Measurements from ENCODE around the gene WDR5. TPM values are rescaled to one million over a fixed set of nuclear protein-coding genes. Genes with fewer than 3 reads are reported as not detected.
"Not testable (repeated sequence)": the region's sequence is repeated elsewhere in the genome, so short reads cannot be mapped to it uniquely, and the experiment has no call there.

Gene WDR5
- total and polyA plus RNA-seq, 9 donors: 25.1 to 60.2 (median 47.2) TPM

DNA sequence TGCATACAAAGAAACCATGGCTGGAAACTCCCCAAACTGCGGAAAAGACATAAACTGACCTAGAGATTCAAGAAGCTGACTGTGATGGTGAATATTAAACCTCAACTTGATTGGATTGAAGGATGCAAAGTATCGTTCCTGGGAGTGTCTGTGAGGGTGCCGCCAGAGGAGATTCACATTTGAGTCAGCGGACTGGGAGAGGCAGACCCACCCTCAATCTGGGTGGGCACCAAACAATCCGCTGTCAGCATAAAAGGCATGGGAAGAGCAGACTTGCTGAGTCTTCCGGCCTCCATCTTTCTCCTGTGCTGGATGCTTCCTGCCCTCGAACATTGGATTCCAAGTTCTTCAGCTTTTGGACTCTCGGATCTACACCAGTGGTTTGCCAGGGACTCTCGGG is 24.8 kb upstream of the WDR5 start:
- Histone ChIP-seq H3K4me3 (ENCODE audit: low read length) (no peak overlapping the region), H3K4me1 (ENCODE audit: control insufficient read depth, insufficient read depth, low read length) (no peaks in the 10 kb centered on the region), H3K36me3 (ENCODE audit: control insufficient read depth, insufficient read depth, low read length) (no peaks in the 10 kb centered on the region), H3K27ac (ENCODE audit: low read length) (no peak overlapping the region), H3K9me3 (replicated peaks; ENCODE audit: control insufficient read depth, low read depth, low read length) (no peaks in the 10 kb centered on the region), H3K27me3 (ENCODE audit: control insufficient read depth, insufficient read depth, low read length) (no peaks in the 10 kb centered on the region)
- 83% methylated on average over 9 of the region's 9 CpGs for WGBS (ENCODE audit: insufficient coverage)
- DNase-seq: no peak

DNA sequence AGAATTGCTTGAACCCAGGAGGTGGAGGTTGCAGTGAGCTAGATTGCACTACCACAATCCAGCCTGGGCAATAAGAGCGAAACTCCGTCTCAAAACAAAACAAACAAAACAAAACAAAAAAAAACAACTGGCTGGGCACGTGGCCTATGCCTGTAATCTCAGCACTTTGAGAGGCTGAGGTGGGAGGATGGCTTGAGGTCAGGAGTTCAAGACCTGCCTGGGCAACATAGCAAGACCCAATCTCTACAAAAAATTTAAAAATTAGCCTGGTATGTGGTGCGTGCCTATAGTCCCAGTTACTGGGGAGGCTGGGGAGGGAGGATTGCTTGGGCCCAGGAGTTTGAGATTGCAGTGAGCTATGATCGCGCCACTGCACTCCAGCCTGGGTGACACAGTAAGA is 23.3 kb upstream of the WDR5 start:
- DNase-seq: no peak
- Histone ChIP-seq H3K27ac (ENCODE audit: low read length) (no peak overlapping the region), H3K9me3 (replicated peaks; ENCODE audit: control insufficient read depth, low read depth, low read length) (no peaks in the 10 kb centered on the region), H3K27me3 (ENCODE audit: control insufficient read depth, insufficient read depth, low read length) (no peaks in the 10 kb centered on the region), H3K4me1 (ENCODE audit: control insufficient read depth, insufficient read depth, low read length) (no peaks in the 10 kb centered on the region), H3K4me3 (ENCODE audit: low read length) (no peak overlapping the region), H3K36me3 (ENCODE audit: control insufficient read depth, insufficient read depth, low read length) (no peaks in the 10 kb centered on the region)
- WGBS (ENCODE audit: insufficient coverage): no CpG with 5 or more reads among the region's 6 CpGs

DNA sequence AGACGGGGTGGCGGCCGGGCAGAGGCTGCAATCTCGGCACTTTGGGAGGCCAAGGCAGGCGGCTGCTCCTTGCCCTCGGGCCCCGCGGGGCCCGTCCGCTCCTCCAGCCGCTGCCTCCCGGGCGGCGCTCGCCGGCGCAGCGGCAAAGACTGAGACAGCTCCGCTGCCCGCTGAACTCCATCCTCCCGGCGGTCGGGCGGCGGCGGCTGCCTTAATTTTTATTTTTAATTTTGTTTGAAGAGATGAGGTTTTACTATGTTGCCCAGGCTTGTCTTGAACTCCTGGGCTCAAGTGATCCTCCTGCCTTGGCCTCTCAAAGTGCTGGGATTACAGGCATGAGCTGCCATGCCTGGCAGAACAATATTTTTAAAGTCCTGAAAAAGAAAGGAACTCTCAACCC is 16.9 kb upstream of the WDR5 start:
- H3K4me3 ChIP-seq (ENCODE audit: low read length); H3K4me1 ChIP-seq (ENCODE audit: control insufficient read depth, insufficient read depth, low read length); H3K36me3 ChIP-seq (ENCODE audit: control insufficient read depth, insufficient read depth, low read length); H3K27ac ChIP-seq (ENCODE audit: low read length); H3K9me3 ChIP-seq (replicated peaks; ENCODE audit: control insufficient read depth, low read depth, low read length); H3K27me3 ChIP-seq (ENCODE audit: control insufficient read depth, insufficient read depth, low read length); DNase-seq: not testable (repeated sequence)
- no CpG with 5 or more reads among the region's 26 CpGs for WGBS (ENCODE audit: insufficient coverage)

DNA sequence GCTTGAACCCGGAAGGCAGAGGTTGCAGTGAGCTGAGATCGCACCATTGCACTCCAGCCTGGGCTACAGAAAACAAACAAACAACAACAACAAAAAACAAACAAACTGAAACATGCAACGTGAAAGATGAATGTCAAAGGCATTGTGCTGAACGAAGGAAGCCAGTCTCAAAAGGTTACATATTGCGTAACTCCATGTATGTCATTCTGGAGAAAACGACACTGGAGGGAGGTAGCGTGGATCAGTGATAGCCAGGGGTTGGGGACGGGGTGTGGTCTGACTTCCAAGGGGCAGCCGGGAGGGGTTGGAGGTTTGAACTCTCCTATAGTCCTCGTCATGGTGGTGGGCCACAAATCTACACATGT is 12.1 kb upstream of the WDR5 start:
- no peak for DNase-seq
- Histone ChIP-seq H3K27me3 (ENCODE audit: control insufficient read depth, insufficient read depth, low read length) (no peaks in the 10 kb centered on the region), H3K27ac (ENCODE audit: low read length) (no peak overlapping the region), H3K4me3 (ENCODE audit: low read length) (no peak overlapping the region), H3K36me3 (ENCODE audit: control insufficient read depth, insufficient read depth, low read length) (no peaks in the 10 kb centered on the region), H3K4me1 (ENCODE audit: control insufficient read depth, insufficient read depth, low read length) (peaks cover 21% of the 10 kb centered on the region), H3K9me3 (replicated peaks; ENCODE audit: control insufficient read depth, low read depth, low read length) (no peaks in the 10 kb centered on the region)
- 37% methylated on average over 3 of the region's 10 CpGs for WGBS (ENCODE audit: insufficient coverage)

DNA sequence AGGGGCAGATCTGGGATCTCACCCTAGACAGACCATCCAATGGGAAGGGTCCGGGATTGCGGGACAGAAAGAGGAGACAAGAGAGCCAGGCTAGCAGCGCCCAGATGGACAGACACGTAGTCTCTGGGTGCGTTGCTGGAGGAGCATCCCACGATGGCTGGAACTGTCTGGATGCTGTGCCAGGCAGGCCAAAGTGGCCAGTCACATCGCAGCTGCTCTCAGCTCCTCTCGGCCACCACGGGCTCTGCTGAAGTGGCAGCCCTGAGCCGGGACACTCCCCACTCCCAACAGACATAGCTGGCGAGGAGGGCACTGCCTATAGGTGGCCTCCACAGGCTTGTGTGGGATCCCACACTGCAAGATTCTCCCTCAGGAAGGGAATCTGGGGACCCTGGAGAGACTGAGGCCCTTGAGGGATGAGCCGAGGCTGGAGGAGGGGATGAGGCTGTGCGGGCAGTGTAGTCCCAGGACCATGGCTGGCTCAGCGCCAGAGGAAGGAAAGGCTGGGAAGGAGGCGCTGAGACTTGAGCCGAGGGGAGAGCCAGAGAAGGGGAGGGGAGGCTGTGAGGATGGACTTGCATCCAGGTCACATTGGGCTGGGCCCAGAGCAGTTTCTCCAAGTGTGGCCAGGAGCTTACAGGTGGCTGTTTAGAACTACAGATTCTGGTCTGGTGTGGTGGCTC is 10.3 kb upstream of the WDR5 start:
- WGBS (ENCODE audit: insufficient coverage): 62% methylated on average over 11 of the region's 16 CpGs
- Histone ChIP-seq H3K4me3 (ENCODE audit: low read length) (no peak overlapping the region), H3K36me3 (ENCODE audit: control insufficient read depth, insufficient read depth, low read length) (no peaks in the 10 kb centered on the region), H3K27ac (ENCODE audit: low read length) (no peak overlapping the region), H3K9me3 (replicated peaks; ENCODE audit: control insufficient read depth, low read depth, low read length) (no peaks in the 10 kb centered on the region), H3K4me1 (ENCODE audit: control insufficient read depth, insufficient read depth, low read length) (peaks cover 37% of the 10 kb centered on the region), H3K27me3 (ENCODE audit: control insufficient read depth, insufficient read depth, low read length) (no peaks in the 10 kb centered on the region)
- no peak for DNase-seq

DNA sequence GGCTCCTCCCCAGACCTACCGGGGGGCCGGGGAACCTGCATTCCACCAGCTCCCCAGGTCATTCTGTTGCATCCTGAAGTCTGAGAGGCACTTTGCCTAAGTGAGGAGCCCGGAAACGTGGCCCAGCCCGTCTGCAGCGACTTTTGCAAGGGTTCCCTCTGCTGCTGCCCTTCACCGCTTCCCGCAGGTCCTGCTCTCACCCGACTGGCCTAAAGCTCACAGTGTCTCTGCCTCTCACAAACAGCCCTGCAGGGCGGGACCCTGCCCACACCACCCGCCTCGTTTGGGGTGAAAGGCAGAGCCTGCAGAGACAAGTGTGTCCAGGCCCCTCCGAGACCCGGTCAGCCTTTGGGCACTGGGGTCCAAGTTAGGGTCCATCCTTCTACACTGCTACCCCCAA is 9.5 kb upstream of the WDR5 start:
- Histone ChIP-seq H3K9me3 (replicated peaks; ENCODE audit: control insufficient read depth, low read depth, low read length) (no peaks in the 10 kb centered on the region), H3K27me3 (ENCODE audit: control insufficient read depth, insufficient read depth, low read length) (no peaks in the 10 kb centered on the region), H3K4me1 (ENCODE audit: control insufficient read depth, insufficient read depth, low read length) (peaks cover 44% of the 10 kb centered on the region), H3K36me3 (ENCODE audit: control insufficient read depth, insufficient read depth, low read length) (no peaks in the 10 kb centered on the region), H3K27ac (ENCODE audit: low read length) (no peak overlapping the region), H3K4me3 (ENCODE audit: low read length) (no peak overlapping the region)
- 82% methylated on average over 12 of the region's 14 CpGs for WGBS (ENCODE audit: insufficient coverage)
- no peak for DNase-seq

DNA sequence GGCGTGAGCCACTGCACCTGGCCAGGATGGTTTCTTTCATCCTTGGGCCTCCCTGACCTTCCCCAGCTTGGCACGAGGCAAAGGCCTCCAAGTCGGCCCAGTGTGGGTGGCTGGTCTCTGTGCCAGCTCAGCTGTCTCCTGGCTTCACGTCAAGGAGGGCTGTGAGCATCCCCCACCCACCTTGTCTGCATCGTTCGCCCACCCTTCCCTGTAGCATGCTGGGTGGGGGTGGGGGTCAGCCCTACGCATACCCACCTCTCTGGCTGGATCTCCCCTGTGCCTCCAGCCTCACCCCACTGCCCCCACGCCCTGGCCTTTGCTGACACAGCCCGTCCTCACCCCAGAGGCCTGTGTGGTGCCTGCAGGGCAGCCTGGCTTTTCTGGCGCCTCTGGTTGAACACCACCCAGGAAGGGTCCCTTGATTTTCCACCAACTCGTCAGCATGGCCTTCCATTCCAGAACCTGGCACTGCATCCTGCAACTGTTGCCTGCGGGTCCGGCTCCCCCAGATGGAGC is 8.8 kb upstream of the WDR5 start:
- Histone ChIP-seq H3K4me1 (ENCODE audit: control insufficient read depth, insufficient read depth, low read length) (peaks cover 51% of the 10 kb centered on the region), H3K4me3 (ENCODE audit: low read length) (no peak overlapping the region), H3K27me3 (ENCODE audit: control insufficient read depth, insufficient read depth, low read length) (no peaks in the 10 kb centered on the region), H3K9me3 (replicated peaks; ENCODE audit: control insufficient read depth, low read depth, low read length) (no peaks in the 10 kb centered on the region), H3K36me3 (ENCODE audit: control insufficient read depth, insufficient read depth, low read length) (no peaks in the 10 kb centered on the region), H3K27ac (ENCODE audit: low read length) (no peak overlapping the region)
- peak; percentile 38 for DNase-seq
- 77% methylated on average over 8 of the region's 13 CpGs for WGBS (ENCODE audit: insufficient coverage)

DNA sequence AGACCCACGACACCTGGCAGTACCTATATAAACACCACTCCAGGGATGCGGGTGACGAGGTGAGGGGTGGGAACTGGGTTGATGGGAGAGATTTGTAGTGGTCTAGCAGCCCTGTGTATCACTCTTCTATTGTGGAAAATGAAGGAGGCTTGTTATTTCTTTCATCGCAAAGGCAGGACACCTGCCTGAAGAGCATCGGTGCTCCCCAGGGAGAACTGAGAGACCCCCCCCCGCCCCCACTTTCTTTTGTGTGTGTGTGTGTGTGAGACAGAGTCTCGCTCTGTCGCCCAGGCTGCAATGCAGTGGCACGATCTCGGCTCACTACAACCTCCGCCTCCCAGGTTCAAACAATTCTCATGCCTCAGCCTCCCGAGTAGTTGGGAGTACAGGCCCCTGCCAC is 8.3 kb upstream of the WDR5 start:
- no peak overlapping the region for H3K4me3 ChIP-seq (ENCODE audit: low read length)
- no CpG with 5 or more reads among the region's 12 CpGs for WGBS (ENCODE audit: insufficient coverage)
- H3K36me3 ChIP-seq (ENCODE audit: control insufficient read depth, insufficient read depth, low read length): no peaks in the 10 kb centered on the region
- no peak for DNase-seq
- no peak overlapping the region for H3K27ac ChIP-seq (ENCODE audit: low read length)
- H3K9me3 ChIP-seq (replicated peaks; ENCODE audit: control insufficient read depth, low read depth, low read length): no peaks in the 10 kb centered on the region
- H3K27me3 ChIP-seq (ENCODE audit: control insufficient read depth, insufficient read depth, low read length): no peaks in the 10 kb centered on the region
- H3K4me1 ChIP-seq (ENCODE audit: control insufficient read depth, insufficient read depth, low read length): peaks cover 56% of the 10 kb centered on the region

DNA sequence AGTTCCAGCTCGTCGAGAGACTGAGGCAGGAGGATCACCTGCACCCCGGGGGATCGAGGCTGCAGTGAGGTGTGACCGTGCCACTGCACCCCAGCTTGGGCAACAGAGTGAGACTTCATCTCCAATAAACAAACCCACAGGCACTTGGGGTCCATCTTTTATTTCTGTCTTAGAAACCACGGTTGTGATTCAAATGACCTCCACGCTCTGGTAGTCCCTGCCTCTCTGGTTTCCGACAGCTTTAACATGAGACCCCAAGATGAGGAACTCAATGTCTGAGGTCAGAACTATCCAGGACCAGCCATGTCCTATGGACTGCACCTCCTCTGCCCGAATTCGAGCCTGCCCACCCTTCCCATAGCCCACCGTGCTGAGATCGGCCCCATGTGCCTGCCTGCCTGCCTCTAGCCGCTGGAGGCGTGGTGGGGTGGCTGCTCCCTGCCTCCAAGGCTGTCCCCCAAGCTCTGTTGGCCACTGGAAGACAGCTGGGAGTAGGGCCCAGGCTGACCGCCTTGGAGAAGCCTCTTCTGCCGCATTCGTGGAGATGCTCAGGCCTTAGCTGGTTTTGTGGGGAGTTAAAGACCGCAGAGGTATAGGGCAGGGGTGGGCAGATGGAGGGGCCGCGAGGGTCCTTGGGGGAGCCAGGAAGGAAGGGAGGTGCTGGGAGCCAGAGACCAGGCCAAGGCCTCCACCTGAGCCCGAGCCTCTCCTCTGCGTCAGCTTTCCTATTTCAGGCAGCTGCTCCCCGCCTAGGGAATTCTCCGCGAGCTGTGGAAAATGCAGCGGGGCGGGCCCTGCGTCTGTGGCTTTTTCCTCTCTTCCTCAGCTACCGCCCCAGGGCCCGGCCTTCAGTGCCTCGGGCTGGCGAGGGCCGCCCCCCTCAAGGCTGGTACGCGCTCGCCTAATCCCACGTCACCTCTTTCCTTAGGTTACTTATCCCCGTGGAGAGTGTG is 6.9 kb upstream of the WDR5 start:
- peak; percentile 91 for DNase-seq
- Histone ChIP-seq H3K4me1 (ENCODE audit: control insufficient read depth, insufficient read depth, low read length) (peaks cover 61% of the 10 kb centered on the region), H3K27me3 (ENCODE audit: control insufficient read depth, insufficient read depth, low read length) (no peaks in the 10 kb centered on the region), H3K9me3 (replicated peaks; ENCODE audit: control insufficient read depth, low read depth, low read length) (no peaks in the 10 kb centered on the region), H3K27ac (ENCODE audit: low read length) (peak overlapping the region; percentile 92), H3K36me3 (ENCODE audit: control insufficient read depth, insufficient read depth, low read length) (no peaks in the 10 kb centered on the region), H3K4me3 (ENCODE audit: low read length) (no peak overlapping the region)
- WGBS (ENCODE audit: insufficient coverage): 46% methylated on average over 36 of the region's 38 CpGs

Measured in muscle of leg (tissue), 11 donors.